ENCODE measurements around the gene ACIN1. TPM values are rescaled to one million over a fixed set of nuclear protein-coding genes. Genes with fewer than 3 reads are reported as not detected.

Gene ACIN1
- total and polyA plus RNA-seq, 3 donors from 2014 or later = 151 to 216 (median 209) TPM

DNA sequence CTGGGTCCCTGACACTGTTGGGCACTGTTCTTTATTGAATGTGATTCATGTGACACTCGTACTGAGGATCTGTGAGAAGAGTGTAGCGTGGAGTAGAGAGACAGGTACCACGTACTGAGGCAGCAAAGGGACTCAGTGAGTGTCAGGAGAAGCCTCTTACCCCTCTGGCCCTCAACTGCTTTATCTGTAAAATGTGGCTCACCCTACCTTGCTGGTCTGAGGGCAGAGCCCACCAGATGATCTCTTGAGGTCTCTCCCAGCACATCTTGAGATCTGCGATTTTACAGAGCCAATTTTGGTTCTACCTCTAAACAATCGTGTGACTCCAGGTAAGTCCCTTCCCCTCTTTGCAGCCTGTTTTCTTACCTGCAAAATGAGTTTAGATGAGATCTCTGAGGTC is 21.0 kb upstream of the ACIN1 start:
- no peak overlapping the region for H3K27ac ChIP-seq
- 85 to 96% methylated on average over 5 of the region's 5 CpGs for WGBS, 2 donors
- intact Hi-C loops (cut with DNase I; ENCODE audit: low total_unique reads) = no loop called here
- no peaks in the 10 kb centered on the region for H3K36me3 ChIP-seq (ENCODE audit: low read depth, missing control alignments)
- peaks cover under 1% of the 10 kb centered on the region for H3K4me1 ChIP-seq
- no peaks in the 10 kb centered on the region for H3K27me3 ChIP-seq
- H3K9me3 ChIP-seq = no peaks in the 10 kb centered on the region
- DNase-seq = no peak
- H3K4me3 ChIP-seq = no peak overlapping the region
- TF ChIP-seq, protein P1, sequence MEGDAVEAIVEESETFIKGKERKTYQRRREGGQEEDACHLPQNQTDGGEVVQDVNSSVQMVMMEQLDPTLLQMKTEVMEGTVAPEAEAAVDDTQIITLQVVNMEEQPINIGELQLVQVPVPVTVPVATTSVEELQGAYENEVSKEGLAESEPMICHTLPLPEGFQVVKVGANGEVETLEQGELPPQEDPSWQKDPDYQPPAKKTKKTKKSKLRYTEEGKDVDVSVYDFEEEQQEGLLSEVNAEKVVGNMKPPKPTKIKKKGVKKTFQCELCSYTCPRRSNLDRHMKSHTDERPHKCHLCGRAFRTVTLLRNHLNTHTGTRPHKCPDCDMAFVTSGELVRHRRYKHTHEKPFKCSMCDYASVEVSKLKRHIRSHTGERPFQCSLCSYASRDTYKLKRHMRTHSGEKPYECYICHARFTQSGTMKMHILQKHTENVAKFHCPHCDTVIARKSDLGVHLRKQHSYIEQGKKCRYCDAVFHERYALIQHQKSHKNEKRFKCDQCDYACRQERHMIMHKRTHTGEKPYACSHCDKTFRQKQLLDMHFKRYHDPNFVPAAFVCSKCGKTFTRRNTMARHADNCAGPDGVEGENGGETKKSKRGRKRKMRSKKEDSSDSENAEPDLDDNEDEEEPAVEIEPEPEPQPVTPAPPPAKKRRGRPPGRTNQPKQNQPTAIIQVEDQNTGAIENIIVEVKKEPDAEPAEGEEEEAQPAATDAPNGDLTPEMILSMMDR (IDR thresholded peaks at IDR 0.05) = no peak

DNA sequence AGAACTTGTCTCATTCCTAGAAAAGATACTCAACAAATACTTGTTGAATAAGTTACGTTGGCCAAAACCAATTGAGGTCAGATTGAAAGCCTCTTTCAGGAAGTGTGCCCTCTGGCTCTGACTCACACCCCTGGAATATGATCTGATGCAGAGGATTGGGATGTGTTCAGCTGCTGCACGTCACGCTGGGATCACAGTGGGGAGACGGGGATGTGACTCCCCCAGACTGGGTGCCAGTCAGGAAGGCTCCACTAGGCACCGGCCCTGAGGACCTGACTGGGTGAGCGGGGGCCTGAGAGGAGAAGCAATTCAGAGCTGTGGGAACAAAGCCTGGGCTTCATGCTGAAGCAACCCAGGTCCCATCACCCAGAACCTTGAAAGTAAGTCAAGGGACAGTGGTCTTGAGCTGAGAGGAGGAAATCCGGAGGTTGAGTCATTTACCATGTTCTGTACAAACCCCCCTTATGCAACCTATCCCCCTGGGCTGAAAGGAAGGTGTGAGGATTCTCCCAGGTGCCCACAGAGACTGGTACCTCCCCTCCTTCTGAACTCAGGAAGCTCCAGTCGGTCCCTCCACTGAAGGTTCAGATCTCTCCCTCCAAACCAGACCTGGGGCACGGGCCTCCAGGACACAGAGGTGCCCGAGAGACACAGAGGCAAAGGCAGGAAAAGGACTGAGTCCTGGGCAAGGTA is 20.2 kb upstream of the ACIN1 start:
- Histone ChIP-seq H3K4me1 (no peaks in the 10 kb centered on the region), H3K27ac (no peak overlapping the region), H3K27me3 (no peaks in the 10 kb centered on the region), H3K9me3 (no peaks in the 10 kb centered on the region), H3K4me3 (no peak overlapping the region), H3K36me3 (ENCODE audit: low read depth, missing control alignments) (no peaks in the 10 kb centered on the region)
- no peak for TF ChIP-seq POLR2A (IDR thresholded peaks at IDR 0.05)
- TF ChIP-seq, protein P1 (IDR thresholded peaks at IDR 0.05) = no peak
- DNase-seq = no peak
- intact Hi-C loops (cut with DNase I; ENCODE audit: low total_unique reads) = no loop called here
- 84 to 92% methylated on average over 9 to 10 of the region's 10 CpGs for WGBS, 2 donors

- WGBS, 2 donors = 77 to 93% methylated on average over 2 to 4 of the region's 4 CpGs
- Histone ChIP-seq H3K36me3 (ENCODE audit: low read depth, missing control alignments) (no peaks in the 10 kb centered on the region), H3K27ac (no peak overlapping the region), H3K27me3 (no peaks in the 10 kb centered on the region), H3K4me3 (no peak overlapping the region), H3K4me1 (no peaks in the 10 kb centered on the region), H3K9me3 (no peaks in the 10 kb centered on the region)
- no peak for DNase-seq
- TF ChIP-seq, protein P1 (IDR thresholded peaks at IDR 0.05) = no peak
- no peak for TF ChIP-seq POLR2A (IDR thresholded peaks at IDR 0.05)
- intact Hi-C loops (cut with DNase I; ENCODE audit: low total_unique reads) = no loop called here
These were observed 19.7 kb upstream of the ACIN1 start for GRCh38 chr14:23114669-23115038.

DNA sequence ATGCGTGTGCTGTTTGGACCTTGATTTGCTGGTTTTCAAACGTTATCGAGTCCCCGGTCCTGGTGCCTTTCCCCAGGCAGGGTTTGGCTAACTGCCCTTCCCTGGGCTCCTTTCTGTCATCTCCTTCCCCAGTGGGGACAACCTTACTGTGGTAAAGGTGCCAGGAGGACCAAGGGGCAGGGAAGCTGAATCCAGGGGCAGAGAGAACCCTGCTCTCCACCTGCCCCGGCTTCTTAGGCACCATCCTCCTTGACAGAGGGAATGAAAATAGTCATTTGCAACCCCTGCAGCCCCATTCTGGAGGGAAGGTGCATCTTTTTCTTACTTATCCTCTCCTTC is 19.2 kb upstream of the ACIN1 start:
- DNase-seq = no peak
- H3K4me1 ChIP-seq = no peaks in the 10 kb centered on the region
- H3K36me3 ChIP-seq (ENCODE audit: low read depth, missing control alignments) = no peaks in the 10 kb centered on the region
- no peak overlapping the region for H3K4me3 ChIP-seq
- no peaks in the 10 kb centered on the region for H3K9me3 ChIP-seq
- TF ChIP-seq, protein P1 (IDR thresholded peaks at IDR 0.05) = no peak
- no peak for TF ChIP-seq POLR2A (IDR thresholded peaks at IDR 0.05)
- H3K27me3 ChIP-seq = no peaks in the 10 kb centered on the region
- WGBS, 2 donors = 61 to 85% methylated on average over 5 of the region's 5 CpGs
- no peak overlapping the region for H3K27ac ChIP-seq
- intact Hi-C loops (cut with DNase I; ENCODE audit: low total_unique reads) = no loop called here

DNA sequence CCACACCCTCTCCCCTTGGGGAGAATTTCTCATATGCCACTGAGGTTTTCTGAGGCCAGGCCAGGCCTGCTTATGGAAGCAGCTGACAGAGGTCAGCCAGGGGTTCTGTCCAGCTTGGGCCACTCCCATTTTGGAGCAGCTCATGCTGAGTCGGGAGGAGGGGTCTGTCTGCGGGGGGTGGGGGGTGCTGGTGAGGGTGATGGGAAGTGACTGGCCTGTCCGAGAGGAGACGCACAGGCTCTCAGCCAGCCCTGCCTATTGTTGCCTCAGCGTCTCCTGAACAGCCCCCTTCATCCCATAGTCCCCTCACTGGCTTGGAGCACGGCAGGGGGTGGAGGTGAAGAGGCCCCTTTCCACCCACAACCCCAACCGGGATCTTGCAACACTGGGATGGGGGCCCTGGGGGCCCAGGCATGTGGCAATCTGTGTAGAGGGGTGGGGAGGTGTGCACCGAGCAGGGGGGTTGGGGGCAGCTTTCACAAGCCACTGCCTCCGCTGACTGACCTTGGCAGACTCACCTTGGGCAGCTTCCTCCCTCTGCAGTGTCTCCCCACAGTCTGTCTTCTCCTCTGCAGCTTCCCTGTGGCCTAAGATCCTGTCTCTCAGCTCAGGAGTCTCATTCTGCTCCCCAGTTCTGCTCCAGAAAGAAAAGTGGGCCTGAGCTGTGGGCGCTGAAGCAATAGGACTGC is 18.6 kb upstream of the ACIN1 start:
- Histone ChIP-seq H3K36me3 (ENCODE audit: low read depth, missing control alignments) (no peaks in the 10 kb centered on the region), H3K4me3 (no peak overlapping the region), H3K27me3 (no peaks in the 10 kb centered on the region), H3K27ac (no peak overlapping the region), H3K4me1 (no peaks in the 10 kb centered on the region), H3K9me3 (no peaks in the 10 kb centered on the region)
- intact Hi-C loops (cut with DNase I; ENCODE audit: low total_unique reads) = no loop called here
- 57 to 61% methylated on average over 6 to 10 of the region's 10 CpGs for WGBS, 2 donors
- no peak for TF ChIP-seq POLR2A (IDR thresholded peaks at IDR 0.05)
- TF ChIP-seq, protein P1 (IDR thresholded peaks at IDR 0.05) = no peak
- DNase-seq = no peak

Data from testis (tissue), 3 donors.